ENCODE data around the gene ATMIN.

GRCh38 chr16:81069063-81069462 is 33.4 kb downstream of the ATMIN start:
- TF ChIP-seq, protein P1, sequence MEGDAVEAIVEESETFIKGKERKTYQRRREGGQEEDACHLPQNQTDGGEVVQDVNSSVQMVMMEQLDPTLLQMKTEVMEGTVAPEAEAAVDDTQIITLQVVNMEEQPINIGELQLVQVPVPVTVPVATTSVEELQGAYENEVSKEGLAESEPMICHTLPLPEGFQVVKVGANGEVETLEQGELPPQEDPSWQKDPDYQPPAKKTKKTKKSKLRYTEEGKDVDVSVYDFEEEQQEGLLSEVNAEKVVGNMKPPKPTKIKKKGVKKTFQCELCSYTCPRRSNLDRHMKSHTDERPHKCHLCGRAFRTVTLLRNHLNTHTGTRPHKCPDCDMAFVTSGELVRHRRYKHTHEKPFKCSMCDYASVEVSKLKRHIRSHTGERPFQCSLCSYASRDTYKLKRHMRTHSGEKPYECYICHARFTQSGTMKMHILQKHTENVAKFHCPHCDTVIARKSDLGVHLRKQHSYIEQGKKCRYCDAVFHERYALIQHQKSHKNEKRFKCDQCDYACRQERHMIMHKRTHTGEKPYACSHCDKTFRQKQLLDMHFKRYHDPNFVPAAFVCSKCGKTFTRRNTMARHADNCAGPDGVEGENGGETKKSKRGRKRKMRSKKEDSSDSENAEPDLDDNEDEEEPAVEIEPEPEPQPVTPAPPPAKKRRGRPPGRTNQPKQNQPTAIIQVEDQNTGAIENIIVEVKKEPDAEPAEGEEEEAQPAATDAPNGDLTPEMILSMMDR (conservative IDR thresholded peaks at IDR 0.05 in 1 of 2, IDR thresholded peaks at IDR 0.05 in 1 of 2; ENCODE audit: low read depth in 1 of 2, low read length in 2 of 2), result no peak
- no peak for TF ChIP-seq EZH2 (IDR thresholded peaks at IDR 0.05; ENCODE audit: low read length, missing control alignments)
